GM18505 (cell line): ENCODE results near the gene ZNF292.
"Not testable (repeated sequence)": the region's sequence is repeated elsewhere in the genome, so short reads cannot be mapped to it uniquely, and the experiment has no call there.

ENCODE experiments used
- ATAC-seq: cut with Tn5 transposase; IDR thresholded peaks from one replicate; pipeline ENCODE4 v1.9.1; 2021; ENCODE audit not compliant: unreplicated experiment
- POLR2A ChIP-seq: IDR thresholded peaks from 4 replicates; pipeline ENCODE4 v1.6.1; 2011; ENCODE audit warnings: borderline replicate concordance; ENCODE audit not compliant: insufficient read depth, insufficient read length; ENCODE audit errors: extremely low read depth

ZNF292 gene

GRCh38 chr6:87154993-87155841, at the start of gene ZNF292:
Gene ZNF292, plus strand, starts transcription at chr6:87155565. Its CDS starts 27 bp downstream, at chr6:87155592.
- peak; percentile 72 for TF ChIP-seq POLR2A
- ATAC-seq, result peak; percentile 77

- no peak for TF ChIP-seq POLR2A
- ATAC-seq, result no peak
Measured at GRCh38 chr6:87105823-87106222, 49.5 kb upstream of the ZNF292 start.

DNA sequence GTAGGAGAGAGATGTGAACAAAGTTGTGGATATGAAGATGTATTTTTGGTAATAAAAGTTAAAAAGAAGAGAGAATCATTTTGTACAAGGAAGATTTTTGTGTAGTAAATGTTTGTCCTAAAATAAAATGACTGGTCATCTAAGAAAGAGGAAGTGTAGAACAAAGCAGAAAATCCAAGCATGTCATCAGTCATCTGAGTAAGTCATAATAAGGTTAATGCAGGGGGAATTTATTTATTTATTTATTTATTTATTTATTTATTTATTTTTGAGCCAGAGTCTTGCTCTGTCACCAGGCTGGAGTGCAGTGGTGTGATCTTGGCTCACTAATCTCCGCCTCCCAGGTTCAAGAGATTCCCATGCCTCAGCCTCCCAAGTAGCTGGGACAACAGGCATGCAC, 44.7 kb upstream of the ZNF292 start:
- no peak for TF ChIP-seq POLR2A
- no peak for ATAC-seq

- peak; percentile 93 for ATAC-seq
- TF ChIP-seq POLR2A, result no peak
Measured at GRCh38 chr6:87115402-87116135, 39.8 kb upstream of the ZNF292 start.

DNA sequence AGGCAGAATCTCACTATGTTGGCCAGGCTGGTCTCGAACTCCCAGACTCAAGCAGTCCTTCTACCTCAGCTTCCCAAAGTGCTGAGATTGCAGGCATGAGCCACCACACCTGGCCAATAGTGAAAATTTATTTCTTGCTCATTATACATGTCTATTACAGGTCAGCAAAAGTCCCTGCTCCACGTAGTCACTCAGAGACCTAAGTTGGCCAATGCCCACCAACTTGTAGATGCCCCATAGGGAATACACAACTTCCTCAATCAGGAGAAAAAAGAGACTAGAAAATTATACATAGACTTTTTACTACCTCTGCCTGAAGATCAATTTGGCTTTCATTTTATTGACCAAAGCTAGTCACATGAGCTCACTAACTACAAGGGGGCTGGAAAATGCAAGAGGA, 38.4 kb upstream of the ZNF292 start:
- ATAC-seq, result no peak
- TF ChIP-seq POLR2A, result no peak

GRCh38 chr6:87118054-87118453, 37.3 kb upstream of the ZNF292 start:
- no peak for TF ChIP-seq POLR2A
- ATAC-seq, result no peak

- no peak for TF ChIP-seq POLR2A
- no peak for ATAC-seq
Measured at GRCh38 chr6:87122477-87122876, 32.9 kb upstream of the ZNF292 start.

DNA sequence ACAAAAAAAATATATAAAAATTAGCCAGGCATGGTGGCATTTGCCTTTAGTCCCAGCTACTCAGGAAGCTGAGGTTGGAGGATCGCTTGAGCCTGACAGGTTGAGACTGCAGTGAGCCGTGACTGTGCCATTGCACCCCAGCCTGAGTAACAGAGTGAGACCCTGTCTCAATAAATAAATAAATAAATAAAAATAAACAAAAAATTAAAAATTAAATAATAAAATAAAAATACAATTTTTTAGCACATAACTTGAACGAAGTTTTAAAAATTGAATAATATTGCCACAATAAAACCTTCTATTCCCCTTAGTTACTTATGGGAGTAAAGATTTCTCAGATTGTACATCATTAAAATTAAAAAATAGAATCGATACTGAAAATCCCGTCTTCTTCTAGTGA, 31.3 kb upstream of the ZNF292 start:
- no peak for TF ChIP-seq POLR2A
- no peak for ATAC-seq

GRCh38 chr6:87126501-87126900, 28.9 kb upstream of the ZNF292 start:
- TF ChIP-seq POLR2A, result no peak
- no peak for ATAC-seq

- TF ChIP-seq POLR2A, result no peak
- ATAC-seq, result no peak
Measured at GRCh38 chr6:87127737-87128136, 27.6 kb upstream of the ZNF292 start.

DNA sequence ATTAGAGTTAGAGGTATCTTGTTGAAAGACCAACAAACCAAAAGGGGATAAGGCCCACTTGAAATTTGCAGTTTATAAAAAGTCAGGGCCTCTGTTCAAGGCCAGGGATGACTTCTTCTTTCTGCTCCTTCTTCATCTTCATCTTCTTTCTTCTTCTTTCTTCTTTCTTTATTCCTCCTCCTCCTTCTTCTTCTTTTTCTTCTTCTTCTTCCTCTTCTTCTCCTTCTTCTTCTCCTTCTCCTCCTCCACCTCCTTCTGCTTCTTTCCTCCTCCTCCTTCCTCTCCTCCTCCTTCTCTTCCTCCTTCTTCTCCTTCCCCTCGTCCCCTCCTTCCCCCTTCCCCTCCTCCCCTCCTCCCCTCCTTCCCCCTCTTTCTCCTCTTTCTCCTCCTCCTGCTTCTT, 18.4 kb upstream of the ZNF292 start:
- no peak for ATAC-seq

DNA sequence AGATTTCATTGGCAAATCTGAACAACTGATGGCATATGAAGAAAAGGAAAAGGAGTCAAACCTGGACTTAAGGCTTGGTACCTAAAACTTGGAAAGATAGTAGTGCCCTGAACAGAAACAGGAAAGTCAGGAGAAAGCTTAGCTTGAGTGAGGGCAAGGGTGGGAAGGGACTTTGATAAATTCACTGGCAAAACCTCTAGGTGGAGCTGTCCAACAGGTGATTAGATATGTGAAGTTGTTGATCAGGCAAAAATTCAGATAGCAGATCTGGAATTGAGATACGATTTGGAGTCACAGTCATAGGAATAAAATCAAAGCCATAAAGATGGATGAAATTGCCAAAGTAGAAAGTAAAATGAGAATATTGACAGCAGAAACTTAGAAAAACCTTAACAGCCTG, 16.1 kb upstream of the ZNF292 start:
- no peak for ATAC-seq

More for the DNA sequence above, 18.4 kb upstream of the ZNF292 start:
- TF ChIP-seq POLR2A, result no peak

GRCh38 chr6:87139927-87140326, 15.4 kb upstream of the ZNF292 start:
- not testable (repeated sequence) for ATAC-seq

More for the DNA sequence above, 16.1 kb upstream of the ZNF292 start:
- no peak for TF ChIP-seq POLR2A

GRCh38 chr6:87146363-87146762, 9.0 kb upstream of the ZNF292 start:
- TF ChIP-seq POLR2A, result no peak
- peak; percentile 86 for ATAC-seq

GRCh38 chr6:87150406-87150805, 5.0 kb upstream of the ZNF292 start:
- ATAC-seq, result no peak
- TF ChIP-seq POLR2A, result no peak

DNA sequence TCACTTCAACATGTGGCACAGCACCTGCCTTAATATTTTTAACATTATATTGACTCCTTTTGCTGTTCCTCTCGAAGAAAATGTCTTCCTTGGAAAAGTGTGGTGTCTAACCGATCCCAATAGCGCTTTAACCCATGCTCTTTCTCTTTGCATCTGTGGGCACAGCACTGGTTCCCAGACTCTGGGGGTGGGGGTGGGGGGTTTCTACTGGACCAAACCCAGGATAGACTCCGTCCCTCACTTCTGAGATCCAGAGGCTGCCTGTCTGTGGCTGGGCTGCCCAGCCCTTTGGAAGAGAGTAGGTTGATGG, 3.9 kb upstream of the ZNF292 start:
- ATAC-seq, result no peak
- TF ChIP-seq POLR2A, result no peak
